BLaER1 treated with 17β-estradiol and CSF1 and Interleukin-3, amounts not matched to agents 10 nM and 100 nM (cell line): ENCODE results near the gene SLC38A5.
"Not testable (repeated sequence)": the region's sequence is repeated elsewhere in the genome, so short reads cannot be mapped to it uniquely, and the experiment has no call there.

Experiments
- H3K27ac ChIP-seq, 11 experiments: shearing (Covaris generic); formaldehyde crosslinking; 2 replicates each; pipeline ENCODE4 v1.8.1; 2022
- H3K27me3 ChIP-seq, 11 experiments: shearing (Covaris generic); formaldehyde crosslinking; 2 replicates each; pipeline ENCODE4 v1.8.1; 2022
- H3K36me3 ChIP-seq, 11 experiments: shearing (Covaris generic); formaldehyde crosslinking; 2 replicates each; pipeline ENCODE4 v1.8.1; 2022
- H3K4me1 ChIP-seq, 10 experiments: shearing (Covaris generic); formaldehyde crosslinking; 2 replicates each; pipeline ENCODE4 v1.8.1; 2022
- H3K4me2 ChIP-seq, 11 experiments: shearing (Covaris generic); formaldehyde crosslinking; 2 replicates each; pipeline ENCODE4 v1.8.1; 2022
- H3K4me3 ChIP-seq, 10 experiments: shearing (Covaris generic); formaldehyde crosslinking; 2 replicates each; pipeline ENCODE4 v1.8.1; 2022
- H3K9ac ChIP-seq, 11 experiments: shearing (Covaris generic); formaldehyde crosslinking; 2 replicates each; pipeline ENCODE4 v1.8.1; 2022
- H3K9me3 ChIP-seq, 11 experiments: shearing (Covaris generic); formaldehyde crosslinking; replicated peaks in 1 of 11; 2 replicates each; pipeline ENCODE4 v1.8.1; 2022
- H4K20me1 ChIP-seq, 11 experiments: shearing (Covaris generic); formaldehyde crosslinking; 2 replicates each; pipeline ENCODE4 v1.8.1; 2022
- Cebpa-rat ChIP-seq, 11 experiments: shearing (Covaris generic); IDR thresholded peaks; 2 replicates each; pipeline ENCODE4 v1.8.1; 2022

Gene SLC38A5

GRCh38 chrX:48450076-48450475 lies 20.0 kb downstream of the SLC38A5 start:
- peaks cover 0 to 5% (median 0%) of the 10 kb centered on the region in 11 experiments; a peak in 2 of 22 replicates for H3K9me3 ChIP-seq

DNA sequence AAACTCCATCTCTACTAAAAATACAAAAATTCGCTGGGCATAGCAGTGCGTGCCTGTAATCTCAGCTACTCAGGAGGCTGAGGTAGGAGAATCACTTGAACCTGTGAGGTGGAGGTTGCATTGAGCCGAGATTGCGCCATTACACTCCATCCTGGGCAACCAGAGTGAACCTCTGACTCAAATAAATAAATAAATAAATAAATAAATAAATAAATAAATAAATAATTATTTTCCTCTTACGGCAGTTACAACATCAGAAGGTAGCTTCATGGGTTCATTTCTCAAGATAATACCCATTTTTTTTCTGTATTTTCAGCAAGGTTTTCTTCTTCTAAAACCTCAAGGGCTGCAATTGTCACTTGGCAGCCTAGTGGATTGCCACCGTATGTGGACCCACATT lies 22.9 kb downstream of the SLC38A5 start:
- H3K9ac ChIP-seq, H3K36me3 ChIP-seq, H3K9me3 ChIP-seq, H3K4me2 ChIP-seq, H4K20me1 ChIP-seq, H3K4me1 ChIP-seq, H3K27ac ChIP-seq, H3K4me3 ChIP-seq: not testable (repeated sequence)
- H3K27me3 ChIP-seq, result peaks cover 41 to 88% (median 79%) of the 10 kb centered on the region in 11 experiments

More at GRCh38 chrX:48450076-48450475, 20.0 kb downstream of the SLC38A5 start:
- Histone ChIP-seq H3K27ac (no peak overlapping the region), H3K4me2 (no peak overlapping the region), H3K4me3 (no peak overlapping the region), H4K20me1 (no peaks in the 10 kb centered on the region), H3K4me1 (no peaks in the 10 kb centered on the region), H3K36me3 (no peaks in the 10 kb centered on the region), H3K27me3 (peaks cover 41 to 93% (median 74%) of the 10 kb centered on the region in 11 experiments), H3K9ac (no peak overlapping the region)
- TF ChIP-seq Cebpa-rat (IDR thresholded peaks at IDR 0.05), result no peak

- H3K27ac ChIP-seq, H3K36me3 ChIP-seq, H3K9ac ChIP-seq, H3K4me3 ChIP-seq, H4K20me1 ChIP-seq, H3K4me2 ChIP-seq: not testable (repeated sequence)
- Histone ChIP-seq H3K9me3 (peaks cover 23 to 34% (median 26%) of the 10 kb centered on the region in 11 experiments), H3K4me1 (peaks cover 0 to 12% (median 5%) of the 10 kb centered on the region in 10 experiments; a peak in 8 of 20 replicates), H3K27me3 (peaks cover 0 to 26% (median 11%) of the 10 kb centered on the region in 11 experiments; a peak in 17 of 22 replicates)
These were observed 36.3 kb downstream of the SLC38A5 start for GRCh38 chrX:48433713-48434112.

GRCh38 chrX:48430166-48430565 lies 39.9 kb downstream of the SLC38A5 start:
- Histone ChIP-seq H3K27me3 (peaks cover 0 to 27% (median 14%) of the 10 kb centered on the region in 11 experiments; a peak in 17 of 22 replicates), H3K4me1 (peaks cover 0 to 12% (median 8%) of the 10 kb centered on the region in 10 experiments; a peak in 9 of 20 replicates), H3K9me3 (peaks cover 22 to 31% (median 26%) of the 10 kb centered on the region in 11 experiments)
- H4K20me1 ChIP-seq, H3K4me2 ChIP-seq, H3K9ac ChIP-seq, H3K36me3 ChIP-seq, H3K4me3 ChIP-seq, H3K27ac ChIP-seq: not testable (repeated sequence)

- not testable (repeated sequence) for H4K20me1 ChIP-seq, H3K4me3 ChIP-seq, H3K36me3 ChIP-seq, H3K9ac ChIP-seq, H3K27ac ChIP-seq
- Histone ChIP-seq H3K4me2 (peak overlapping the region in 1 of 11 experiments; percentile 21; a peak in 3 of 22 replicates), H3K9me3 (peaks cover 19 to 26% (median 22%) of the 10 kb centered on the region in 11 experiments), H3K27me3 (peaks cover 0 to 27% (median 14%) of the 10 kb centered on the region in 11 experiments; a peak in 17 of 22 replicates), H3K4me1 (peaks cover 0 to 12% (median 8%) of the 10 kb centered on the region in 10 experiments; a peak in 9 of 20 replicates)
These were observed 40.5 kb downstream of the SLC38A5 start for GRCh38 chrX:48429606-48430005.

GRCh38 chrX:48427027-48427716 lies 42.9 kb downstream of the SLC38A5 start:
- H3K4me3 ChIP-seq, H4K20me1 ChIP-seq, H3K9me3 ChIP-seq, H3K9ac ChIP-seq, H3K36me3 ChIP-seq, H3K27ac ChIP-seq, H3K4me2 ChIP-seq: not testable (repeated sequence)
- Histone ChIP-seq H3K27me3 (peaks cover 0 to 27% (median 14%) of the 10 kb centered on the region in 11 experiments; a peak in 16 of 22 replicates), H3K4me1 (peaks cover 0 to 12% (median 8%) of the 10 kb centered on the region in 10 experiments; a peak in 9 of 20 replicates)

- not testable (repeated sequence) for H4K20me1 ChIP-seq, H3K36me3 ChIP-seq, H3K4me1 ChIP-seq, H3K27me3 ChIP-seq, H3K4me2 ChIP-seq, H3K9me3 ChIP-seq, H3K4me3 ChIP-seq, H3K9ac ChIP-seq, H3K27ac ChIP-seq
These were observed 58.2 kb downstream of the SLC38A5 start, which contains the start of gene SSX4B for GRCh38 chrX:48411860-48412259. Gene SSX4B, minus strand, starts transcription at chrX:48411960. Its CDS starts 588 bp downstream, at chrX:48411372.
